HCT116 (cell line): Measurements from ENCODE around the gene ZNF202. TPM values are rescaled to one million over a fixed set of nuclear protein-coding genes. Genes with fewer than 3 reads are reported as not detected.

Experiments
- ATAC-seq: fragments of 200-7000 bp; cut with Tn5 transposase; 2 replicates; pipeline ENCODE4 v1.9.1; 2020; ENCODE audit warnings: mild to moderate bottlenecking, moderate library complexity
- BruUV-seq: library from RNA; stranded (reverse); fragments of 400-500 nt; replicated peaks from 2 replicates; lab custom pipeline; 2021; lab: Mats Ljungman, UMichigan
- CTCF ChIA-PET: fragments of 300-600 bp; sonication (Branson Sonifier 250); formaldehyde crosslinking; loops from one replicate; lab custom pipeline; 2021; ENCODE audit warnings: antibody characterized with exemption; lab: Charles Lee
- POLR2A ChIA-PET: fragments of 300-600, 350-600 bp; sonication (Branson Sonifier 250); formaldehyde crosslinking; loops from one replicate; lab custom pipeline; 2021; ENCODE audit warnings: antibody characterized with exemption; lab: Charles Lee
- RAD21 ChIA-PET, 2 experiments: fragments of 300-600 bp; sonication (Branson Sonifier 250); formaldehyde crosslinking; loops; one replicate each; lab custom pipeline; 2023; ENCODE audit warnings: low total read pairs in 2 of 2; ENCODE audit not compliant: uncharacterized antibody in 2 of 2, unreplicated experiment in 2 of 2, low non-redundant PET in 1 of 2; lab: Charles Lee
- DNase-seq: peaks from one replicate; pipeline ENCODE4 v3.0.0-alpha.2; 2010; ENCODE audit warnings: low read depth, low spot score
- H2AFZ ChIP-seq: fragments of 200-600 bp; shearing (Covaris generic), sonication (generic); 2 replicates; pipeline ENCODE4 v1.6.1; 2017; ENCODE audit warnings: low read depth, mixed run types, mixed read lengths, antibody characterized with exemption, low read length; ENCODE audit not compliant: poor library complexity, severe bottlenecking
- H3K27ac ChIP-seq: 2 replicates; pipeline ENCODE4 v1.5.1; 2012; ENCODE audit warnings: low read depth, low read length
- H3K27me3 ChIP-seq: fragments of 200-600 bp; sonication (generic); 2 replicates; pipeline ENCODE4 v1.6.1; 2016; ENCODE audit warnings: mixed run types, low read length, mixed read lengths; ENCODE audit not compliant: insufficient read depth
- H3K36me3 ChIP-seq, 2 experiments: fragments of 200-500 bp in 1 of 2; fragments of 200-600 bp in 1 of 2; sonication (Bioruptor generic) in 1 of 2; sonication (generic) in 1 of 2; 2 replicates each; pipeline versions ENCODE4 v1.5.1 to v1.6.1; 2014 to 2016; ENCODE audit warnings: low read length in 2 of 2, inconsistent platforms in 1 of 2, mixed read lengths in 1 of 2, mixed run types in 1 of 2; ENCODE audit not compliant: insufficient read depth in 2 of 2, control insufficient read depth in 1 of 2
- H3K4me1 ChIP-seq, 2 experiments: fragments of 200-600 bp in 1 of 2; sonication (generic) in 1 of 2; 2 replicates each; pipeline versions ENCODE4 v1.5.1 to v1.6.1; 2012 to 2017; ENCODE audit warnings: low read length in 2 of 2, inconsistent platforms in 1 of 2, mild to moderate bottlenecking in 1 of 2, mixed read lengths in 1 of 2, mixed run types in 1 of 2, moderate library complexity in 1 of 2; ENCODE audit not compliant: insufficient read depth in 2 of 2, control insufficient read depth in 1 of 2
- H3K4me2 ChIP-seq: fragments of 200-600 bp; sonication (generic); 2 replicates; pipeline ENCODE4 v1.6.1; 2017; ENCODE audit warnings: mixed run types, low read length, mixed read lengths
- H3K4me3 ChIP-seq, 2 experiments: fragments of 200-600 bp in 1 of 2; sonication (generic) in 1 of 2; replicated peaks in 1 of 2; 2 replicates each; pipeline ENCODE4 v1.5.1; 2011 to 2016; ENCODE audit warnings: low read length in 2 of 2, control low read depth in 1 of 2, low read depth in 1 of 2, mild to moderate bottlenecking in 1 of 2, mixed read lengths in 1 of 2, mixed run types in 1 of 2
- H3K79me2 ChIP-seq: fragments of 200-600 bp; sonication (generic); 2 replicates; pipeline ENCODE4 v1.6.1; 2017; ENCODE audit warnings: mild to moderate bottlenecking, mixed run types, low read length, moderate library complexity, mixed read lengths; ENCODE audit not compliant: insufficient read depth
- H3K9ac ChIP-seq: fragments of 200-600 bp; sonication (generic); 2 replicates; pipeline ENCODE4 v1.6.1; 2016; ENCODE audit warnings: low read length, mixed read lengths
- H3K9me2 ChIP-seq: fragments of 200-600 bp; sonication (generic), shearing (Covaris generic); 2 replicates; pipeline ENCODE4 v1.6.1; 2017; ENCODE audit warnings: mixed run types, mild to moderate bottlenecking, moderate library complexity; ENCODE audit not compliant: insufficient read depth
- H3K9me3 ChIP-seq, 2 experiments: fragments of 200-500 bp in 1 of 2; fragments of 200-600 bp in 1 of 2; sonication (Bioruptor generic) in 1 of 2; sonication (generic) in 1 of 2; 2 replicates each; pipeline ENCODE4 v1.6.1; 2014 to 2017; ENCODE audit warnings: low read length in 2 of 2, mixed read lengths in 2 of 2, inconsistent platforms in 1 of 2, low read depth in 1 of 2, mild to moderate bottlenecking in 1 of 2, mixed run types in 1 of 2, moderate library complexity in 1 of 2; ENCODE audit not compliant: control insufficient read depth in 1 of 2, insufficient read depth in 1 of 2
- H4K20me1 ChIP-seq: fragments of 200-600 bp; sonication (generic), shearing (Covaris generic); 2 replicates; pipeline ENCODE4 v1.6.1; 2017; ENCODE audit warnings: mixed run types, mild to moderate bottlenecking, moderate library complexity; ENCODE audit not compliant: insufficient read depth
- ATF3 ChIP-seq: IDR thresholded peaks from 2 replicates; pipeline ENCODE4 v1.6.1; 2012
- CTCF ChIP-seq, 3 experiments: fragments of 200-600 bp in 1 of 3; sonication (generic) in 1 of 3; IDR thresholded peaks in 2 of 3; conservative IDR thresholded peaks in 1 of 3; 2 replicates each; pipeline ENCODE4 v1.5.1; 2012 to 2017; ENCODE audit warnings: low read depth in 2 of 3, low read length in 2 of 3, antibody characterized with exemption in 1 of 3, borderline replicate concordance in 1 of 3, control low read depth in 1 of 3, mild to moderate bottlenecking in 1 of 3, mixed read lengths in 1 of 3, mixed run types in 1 of 3, moderate library complexity in 1 of 3; ENCODE audit not compliant: insufficient read depth in 1 of 3
- EGR1 ChIP-seq: IDR thresholded peaks from 2 replicates; pipeline ENCODE4 v1.6.1; 2012; ENCODE audit warnings: low read depth
- EZH2phosphoT487 ChIP-seq: fragments of 200-600 bp; IDR thresholded peaks from 2 replicates; pipeline ENCODE4 v1.6.1; 2018; ENCODE audit warnings: antibody characterized with exemption, borderline replicate concordance
- JUND ChIP-seq: IDR thresholded peaks from 2 replicates; pipeline ENCODE4 v1.6.1; 2012
- POLR2AphosphoS5 ChIP-seq: IDR thresholded peaks from 2 replicates; pipeline ENCODE4 v1.6.1; 2011; ENCODE audit warnings: mild to moderate bottlenecking, low read depth, low read length, moderate library complexity
- RAD21 ChIP-seq: IDR thresholded peaks from 2 replicates; pipeline ENCODE4 v1.6.1; 2012; ENCODE audit warnings: low read depth, mild to moderate bottlenecking
- SIN3A ChIP-seq: IDR thresholded peaks from 2 replicates; pipeline ENCODE4 v1.6.1; 2012; ENCODE audit warnings: low read depth
- ZFX ChIP-seq: fragments of 450-650 bp; IDR thresholded peaks from 2 replicates; pipeline ENCODE4 v1.6.1; 2017
- ZNF274 ChIP-seq: fragments of 200-500 bp; sonication (Bioruptor generic); IDR thresholded peaks from 2 replicates; pipeline ENCODE4 v1.6.1; 2014; ENCODE audit warnings: mild to moderate bottlenecking, low read depth, low read length, inconsistent platforms
- intact Hi-C: fragments of 100-400 bp; cut with micrococcal nuclease; formaldehyde crosslinking; loops from 2 replicates; pipeline ENCODE4 v1.10.0; 2022
- total RNA-seq: library from RNA; stranded (reverse); gene quantifications from one replicate; pipeline ENCODE4 v1.2.1, GENCODE V29; 2021; ENCODE audit not compliant: unreplicated experiment

Gene ZNF202
- total RNA-seq, 1 experiment from 2014 or later, result 16.9 TPM

GRCh38 chr11:123692961-123693360, 48.5 kb downstream of the ZNF202 start:
- ATAC-seq, result no peak
- no TSS peak for BruUV-seq

GRCh38 chr11:123690485-123690884, 51.0 kb downstream of the ZNF202 start:
- peaks cover 89% of the 10 kb centered on the region for H3K27me3 ChIP-seq
- RAD21 ChIA-PET, result no interaction called here

More at GRCh38 chr11:123692961-123693360, 48.5 kb downstream of the ZNF202 start:
- H3K36me3 ChIP-seq, result no peaks in the 10 kb centered on the region
- H3K9me3 ChIP-seq, result no peaks in the 10 kb centered on the region
- POLR2A ChIA-PET, result no interaction called here
- H3K4me2 ChIP-seq, result no peak overlapping the region
- no peak overlapping the region for H2AFZ ChIP-seq
- H3K4me3 ChIP-seq, result no peak overlapping the region
- TF ChIP-seq CTCF (IDR thresholded peaks at IDR 0.05 in 2 of 3, conservative IDR thresholded peaks at IDR 0.05 in 1 of 3; ENCODE audit: borderline replicate concordance in 1 of 3, insufficient read depth in 1 of 3, low read depth in 2 of 3, low read length in 2 of 3), result no peak
- no peak overlapping the region for H3K9ac ChIP-seq
- H3K4me1 ChIP-seq, result no peaks in the 10 kb centered on the region
- H3K79me2 ChIP-seq, result no peaks in the 10 kb centered on the region
- peaks cover 73% of the 10 kb centered on the region for H3K27me3 ChIP-seq
- no peak for DNase-seq
- CTCF ChIA-PET, result interaction anchor here (1.4 to 1.8 kb wide), 2 partner anchors 12 to 15 kb away, joined by 3 to 7 read pairs; no protein-coding TSS in a partner anchor
- no peak overlapping the region for H3K27ac ChIP-seq
- H4K20me1 ChIP-seq, result no peaks in the 10 kb centered on the region
- RAD21 ChIA-PET, result no interaction called here
- intact Hi-C loops, result no loop called here
- no peaks in the 10 kb centered on the region for H3K9me2 ChIP-seq

More at GRCh38 chr11:123690485-123690884, 51.0 kb downstream of the ZNF202 start:
- Histone ChIP-seq H3K36me3 (no peaks in the 10 kb centered on the region), H2AFZ (no peak overlapping the region), H3K4me2 (no peak overlapping the region), H4K20me1 (no peaks in the 10 kb centered on the region), H3K9ac (no peak overlapping the region), H3K9me3 (no peaks in the 10 kb centered on the region), H3K4me1 (no peaks in the 10 kb centered on the region), H3K79me2 (no peaks in the 10 kb centered on the region), H3K27ac (no peak overlapping the region), H3K9me2 (no peaks in the 10 kb centered on the region), H3K4me3 (no peak overlapping the region)
- TF ChIP-seq ZFX, result no peak
- no peak for TF ChIP-seq POLR2AphosphoS5
- no peak for TF ChIP-seq RAD21
- no peak for TF ChIP-seq SIN3A
- TF ChIP-seq EZH2phosphoT487, result no peak
- no peak for TF ChIP-seq ZNF274
- TF ChIP-seq EGR1, result no peak
- no peak for TF ChIP-seq JUND
- TF ChIP-seq ATF3, result no peak
- no TSS peak for BruUV-seq
- DNase-seq (no peak), ATAC-seq (no peak)
- POLR2A ChIA-PET, result no interaction called here
- intact Hi-C loops, result no loop called here
- CTCF ChIA-PET, result no interaction called here
